Loucy (cell line): Measurements from ENCODE around the gene TAS2R41.

Experiments
- H2AFZ ChIP-seq: fragments of 200-600 bp; sonication (generic); 2 replicates; pipeline ENCODE4 v1.6.0; 2016; ENCODE audit warnings: antibody characterized with exemption, mild to moderate bottlenecking, low read length, moderate library complexity
- H3F3A ChIP-seq: fragments of 200-600 bp; 2 replicates; pipeline ENCODE4 v1.6.0; 2016; ENCODE audit warnings: antibody characterized with exemption, low read depth, mild to moderate bottlenecking
- H3K27me3 ChIP-seq: fragments of 200-600 bp; sonication (generic); 2 replicates; pipeline ENCODE4 v1.6.1; 2014; ENCODE audit warnings: low read length, mild to moderate bottlenecking; ENCODE audit not compliant: insufficient read depth, poor library complexity, severe bottlenecking
- H3K36me3 ChIP-seq: fragments of 200-600 bp; sonication (generic); 2 replicates; pipeline ENCODE4 v1.6.1; 2016; ENCODE audit warnings: low read length; ENCODE audit not compliant: insufficient read depth
- H3K4me1 ChIP-seq: fragments of 200-600 bp; sonication (generic); 2 replicates; pipeline ENCODE4 v1.5.1; 2014; ENCODE audit warnings: low read length, mild to moderate bottlenecking; ENCODE audit not compliant: insufficient read depth, poor library complexity, severe bottlenecking
- H3K4me2 ChIP-seq: fragments of 200-600 bp; sonication (generic); 2 replicates; pipeline ENCODE4 v1.6.0; 2014; ENCODE audit warnings: antibody characterized with exemption, low read length, low read depth, mild to moderate bottlenecking; ENCODE audit not compliant: poor library complexity, severe bottlenecking
- H3K4me3 ChIP-seq: fragments of 200-600 bp; sonication (generic); 2 replicates; pipeline ENCODE4 v1.5.1; 2014; ENCODE audit warnings: low read length, mild to moderate bottlenecking, mixed read lengths; ENCODE audit not compliant: poor library complexity, severe bottlenecking
- H3K79me2 ChIP-seq: fragments of 200-600 bp; sonication (generic); 2 replicates; pipeline ENCODE4 v1.6.1; 2014; ENCODE audit warnings: low read length; ENCODE audit not compliant: insufficient read depth
- H3K9ac ChIP-seq: fragments of 200-600 bp; sonication (generic); 2 replicates; pipeline ENCODE4 v1.6.0; 2014; ENCODE audit warnings: mild to moderate bottlenecking, low read depth, low read length, moderate library complexity; ENCODE audit not compliant: poor library complexity, severe bottlenecking
- H3K9me2 ChIP-seq: fragments of 200-600 bp; sonication (generic); replicated peaks from 2 replicates; pipeline ENCODE4 v1.6.1; 2016; ENCODE audit warnings: low read depth, low read length, mixed read lengths
- H3K9me3 ChIP-seq: fragments of 200-600 bp; sonication (generic); 2 replicates; pipeline ENCODE4 v1.6.1; 2014; ENCODE audit warnings: mild to moderate bottlenecking, antibody characterized with exemption, low read length, low read depth; ENCODE audit not compliant: insufficient read depth
- H4K20me1 ChIP-seq: fragments of 200-600 bp; sonication (generic); 2 replicates; pipeline ENCODE4 v1.6.0; 2014; ENCODE audit warnings: antibody characterized with exemption, low read length, mild to moderate bottlenecking; ENCODE audit not compliant: insufficient read depth, poor library complexity, severe bottlenecking
- EZH2phosphoT487 ChIP-seq: fragments of 200-600 bp; IDR thresholded peaks from 2 replicates; pipeline ENCODE4 v1.6.1; 2018; ENCODE audit warnings: antibody characterized with exemption, mild to moderate bottlenecking, moderate library complexity, borderline replicate concordance
- TF ChIP-seq, protein P1 (sequence below): fragments of 200-600 bp; sonication (generic); conservative IDR thresholded peaks from 2 replicates; pipeline ENCODE4 v1.5.1; 2014; ENCODE audit warnings: mild to moderate bottlenecking, antibody characterized with exemption, low read length

The TAS2R41 gene

DNA sequence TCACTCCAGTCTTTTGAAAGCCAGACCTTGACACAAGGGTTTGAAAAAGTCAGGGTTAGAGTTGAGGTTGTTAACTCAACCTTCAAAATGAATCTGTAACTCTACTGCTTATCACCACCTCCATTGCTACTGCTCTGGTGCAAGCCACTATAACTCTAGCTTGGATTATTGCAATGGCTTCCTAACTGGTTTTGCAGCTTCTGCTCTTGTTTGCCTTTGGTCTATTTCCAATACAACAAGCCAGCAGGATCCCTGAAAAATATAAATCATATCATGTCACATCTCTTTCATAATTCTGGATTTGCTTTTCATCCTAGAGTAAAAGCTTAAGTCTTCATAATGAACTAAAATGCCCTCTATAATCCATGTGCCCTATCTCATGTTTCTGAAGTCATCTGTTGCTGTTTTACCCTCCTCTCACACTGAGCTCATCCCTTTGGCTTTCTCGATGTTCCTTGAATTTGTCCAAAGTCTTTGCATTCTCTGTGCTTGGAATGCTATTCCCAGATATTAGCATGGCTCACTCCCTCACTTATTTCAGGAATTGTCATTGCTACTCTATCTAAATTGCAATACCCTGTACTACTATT, 23.5 kb upstream of the TAS2R41 start:
- Histone ChIP-seq H3K4me3 (no peak overlapping the region), H3F3A (no peaks in the 10 kb centered on the region), H3K27me3 (no peaks in the 10 kb centered on the region), H3K9me3 (no peaks in the 10 kb centered on the region), H3K9me2 (no peaks in the 10 kb centered on the region), H3K4me1 (no peaks in the 10 kb centered on the region), H3K79me2 (no peaks in the 10 kb centered on the region), H3K9ac (no peak overlapping the region), H3K4me2 (no peak overlapping the region), H2AFZ (no peak overlapping the region), H4K20me1 (no peaks in the 10 kb centered on the region), H3K36me3 (no peaks in the 10 kb centered on the region)
- TF ChIP-seq, protein P1, sequence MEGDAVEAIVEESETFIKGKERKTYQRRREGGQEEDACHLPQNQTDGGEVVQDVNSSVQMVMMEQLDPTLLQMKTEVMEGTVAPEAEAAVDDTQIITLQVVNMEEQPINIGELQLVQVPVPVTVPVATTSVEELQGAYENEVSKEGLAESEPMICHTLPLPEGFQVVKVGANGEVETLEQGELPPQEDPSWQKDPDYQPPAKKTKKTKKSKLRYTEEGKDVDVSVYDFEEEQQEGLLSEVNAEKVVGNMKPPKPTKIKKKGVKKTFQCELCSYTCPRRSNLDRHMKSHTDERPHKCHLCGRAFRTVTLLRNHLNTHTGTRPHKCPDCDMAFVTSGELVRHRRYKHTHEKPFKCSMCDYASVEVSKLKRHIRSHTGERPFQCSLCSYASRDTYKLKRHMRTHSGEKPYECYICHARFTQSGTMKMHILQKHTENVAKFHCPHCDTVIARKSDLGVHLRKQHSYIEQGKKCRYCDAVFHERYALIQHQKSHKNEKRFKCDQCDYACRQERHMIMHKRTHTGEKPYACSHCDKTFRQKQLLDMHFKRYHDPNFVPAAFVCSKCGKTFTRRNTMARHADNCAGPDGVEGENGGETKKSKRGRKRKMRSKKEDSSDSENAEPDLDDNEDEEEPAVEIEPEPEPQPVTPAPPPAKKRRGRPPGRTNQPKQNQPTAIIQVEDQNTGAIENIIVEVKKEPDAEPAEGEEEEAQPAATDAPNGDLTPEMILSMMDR, result no peak
- no peak for TF ChIP-seq EZH2phosphoT487

DNA sequence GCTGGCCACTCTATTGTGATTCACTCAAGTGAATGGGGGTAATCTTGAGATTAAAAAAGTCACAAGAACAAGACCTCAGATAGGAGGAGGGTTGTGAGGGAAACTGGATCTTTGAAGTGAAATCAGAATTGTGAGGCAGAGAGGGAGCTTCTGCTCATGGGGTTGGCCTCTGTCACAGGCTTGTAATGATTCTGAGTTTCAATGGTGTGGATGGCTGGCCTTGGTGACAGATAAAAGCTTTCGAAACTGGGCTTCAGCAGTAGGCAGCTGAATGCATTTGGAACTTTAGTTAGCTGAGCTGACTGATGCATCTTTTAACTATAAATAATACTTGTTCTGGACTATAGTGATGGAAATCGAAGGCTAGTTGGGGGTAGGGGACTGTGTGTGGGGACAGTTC, 22.2 kb upstream of the TAS2R41 start:
- no peaks in the 10 kb centered on the region for H3K79me2 ChIP-seq
- H3K27me3 ChIP-seq, result no peaks in the 10 kb centered on the region
- no peak overlapping the region for H3K4me2 ChIP-seq
- no peak overlapping the region for H3K9ac ChIP-seq
- H3K4me1 ChIP-seq, result no peaks in the 10 kb centered on the region
- H3K9me2 ChIP-seq, result no peaks in the 10 kb centered on the region
- no peaks in the 10 kb centered on the region for H3K9me3 ChIP-seq
- H3K36me3 ChIP-seq, result no peaks in the 10 kb centered on the region
- no peaks in the 10 kb centered on the region for H4K20me1 ChIP-seq
- no peak for TF ChIP-seq EZH2phosphoT487
- TF ChIP-seq, protein P1, result no peak
- no peaks in the 10 kb centered on the region for H3F3A ChIP-seq
- no peak overlapping the region for H3K4me3 ChIP-seq
- no peak overlapping the region for H2AFZ ChIP-seq

- H3K9me3 ChIP-seq, result no peaks in the 10 kb centered on the region
- no peaks in the 10 kb centered on the region for H3K27me3 ChIP-seq
- H3K9me2 ChIP-seq, result no peaks in the 10 kb centered on the region
- no peak overlapping the region for H3K4me2 ChIP-seq
- H3K79me2 ChIP-seq, result no peaks in the 10 kb centered on the region
- TF ChIP-seq, protein P1, result no peak
- no peak for TF ChIP-seq EZH2phosphoT487
- no peaks in the 10 kb centered on the region for H3F3A ChIP-seq
- H3K36me3 ChIP-seq, result no peaks in the 10 kb centered on the region
- H3K4me1 ChIP-seq, result no peaks in the 10 kb centered on the region
- no peaks in the 10 kb centered on the region for H4K20me1 ChIP-seq
- H2AFZ ChIP-seq, result no peak overlapping the region
- H3K4me3 ChIP-seq, result no peak overlapping the region
- H3K9ac ChIP-seq, result no peak overlapping the region
These were observed 21.7 kb upstream of the TAS2R41 start for GRCh38 chr7:143455942-143456341.
